HEK293 (cell line): ENCODE data around the gene RPRD1B.

Experiments used
- CTCF ChIA-PET: fragments of 350-600 bp; formaldehyde crosslinking; extraction: SDS; loops from one replicate; lab custom pipeline; 2021; ENCODE audit warnings: antibody characterized with exemption; lab: Yijun Ruan, JAX
- POLR2A ChIA-PET: fragments of 300-600 bp; formaldehyde crosslinking; extraction: SDS; loops from one replicate; lab custom pipeline; 2020; ENCODE audit warnings: antibody characterized with exemption, inconsistent platforms; lab: Yijun Ruan, JAX
- H3K27ac ChIP-seq: fragments of 200-500 bp; sonication (Bioruptor generic); 2 replicates; pipeline ENCODE4 v1.5.1; 2014; ENCODE audit warnings: low read depth, low read length, control low read depth, inconsistent platforms; ENCODE audit errors: extremely low read depth
- H3K36me3 ChIP-seq, 2 experiments: fragments of 200-500 bp in 1 of 2; sonication (Bioruptor generic) in 1 of 2; 1 replicate in 1 of 2; 2 replicates in 1 of 2; pipeline ENCODE4 v1.5.1; 2014 to 2017; ENCODE audit warnings: inconsistent platforms in 2 of 2, low read length in 2 of 2; ENCODE audit not compliant: control insufficient read depth in 2 of 2, insufficient read depth in 1 of 2
- H3K4me1 ChIP-seq: fragments of 200-500 bp; sonication (Bioruptor generic); 2 replicates; pipeline ENCODE4 v1.5.1; 2014; ENCODE audit warnings: mild to moderate bottlenecking, low read length, inconsistent platforms; ENCODE audit not compliant: control insufficient read depth, insufficient read depth
- H3K4me3 ChIP-seq: 2 replicates; pipeline ENCODE4 v1.5.1; 2011; ENCODE audit warnings: low read depth, mild to moderate bottlenecking, control low read depth, low read length, moderate library complexity
- H3K9me3 ChIP-seq: fragments of 200-500 bp; sonication (Bioruptor generic); 2 replicates; pipeline ENCODE4 v1.5.1; 2014; ENCODE audit warnings: low read depth, low read length, inconsistent platforms; ENCODE audit not compliant: control insufficient read depth, insufficient read depth
- HOXA7 ChIP-seq: sonication (generic); formaldehyde crosslinking; IDR thresholded peaks from 2 replicates; pipeline ENCODE4 v1.8.1; 2022; ENCODE audit warnings: missing genetic modification reagents, borderline replicate concordance
- MYNN ChIP-seq: fragments of 450-650 bp; formaldehyde crosslinking; IDR thresholded peaks from 2 replicates; pipeline ENCODE4 v1.5.1; 2016; ENCODE audit warnings: missing biosample characterization, missing genetic modification characterization, borderline replicate concordance
- TCF7L2 ChIP-seq: IDR thresholded peaks from 2 replicates; pipeline ENCODE4 v1.6.1; 2011; ENCODE audit warnings: low read depth, mild to moderate bottlenecking, inconsistent platforms, low read length, moderate library complexity, borderline replicate concordance
- ZEB2 ChIP-seq: fragments of 450-650 bp; formaldehyde crosslinking; IDR thresholded peaks from 2 replicates; pipeline ENCODE4 v1.5.1; 2016; ENCODE audit warnings: missing biosample characterization, missing genetic modification characterization
- ZFP3 ChIP-seq: fragments of 450-650 bp; formaldehyde crosslinking; IDR thresholded peaks from 2 replicates; pipeline ENCODE4 v1.5.1; 2016; ENCODE audit warnings: low read depth, missing biosample characterization, missing genetic modification characterization
- ZNF140 ChIP-seq: fragments of 450-650 bp; formaldehyde crosslinking; IDR thresholded peaks from 2 replicates; pipeline ENCODE4 v1.5.1; 2016; ENCODE audit warnings: missing biosample characterization, missing genetic modification characterization
- ZNF155 ChIP-seq: fragments of 450-650 bp; formaldehyde crosslinking; IDR thresholded peaks from 2 replicates; pipeline ENCODE4 v1.5.1; 2016; ENCODE audit warnings: missing biosample characterization, missing genetic modification characterization
- ZNF174 ChIP-seq: fragments of 450-650 bp; formaldehyde crosslinking; IDR thresholded peaks from 2 replicates; pipeline ENCODE4 v1.5.0; 2017; ENCODE audit warnings: missing biosample characterization, mild to moderate bottlenecking, missing genetic modification characterization
- ZNF211 ChIP-seq: fragments of 450-650 bp; formaldehyde crosslinking; IDR thresholded peaks from 2 replicates; pipeline ENCODE4 v1.5.1; 2016; ENCODE audit warnings: low read depth, missing biosample characterization, missing genetic modification characterization
- ZNF248 ChIP-seq: fragments of 450-650 bp; formaldehyde crosslinking; IDR thresholded peaks from 2 replicates; pipeline ENCODE4 v1.5.1; 2017; ENCODE audit warnings: missing biosample characterization, missing genetic modification characterization
- ZNF354C ChIP-seq: fragments of 450-650 bp; formaldehyde crosslinking; IDR thresholded peaks from 2 replicates; pipeline ENCODE4 v1.5.1; 2016; ENCODE audit warnings: missing biosample characterization, missing genetic modification characterization, low read depth, borderline replicate concordance
- ZNF48 ChIP-seq: fragments of 450-650 bp; formaldehyde crosslinking; IDR thresholded peaks from 2 replicates; pipeline ENCODE4 v1.5.1; 2016; ENCODE audit warnings: missing biosample characterization, missing genetic modification characterization
- ZNF621 ChIP-seq: fragments of 450-650 bp; formaldehyde crosslinking; IDR thresholded peaks from 2 replicates; pipeline ENCODE4 v1.5.1; 2017; ENCODE audit warnings: missing biosample characterization, missing genetic modification characterization
- ZNF677 ChIP-seq: fragments of 450-650 bp; IDR thresholded peaks from 2 replicates; pipeline ENCODE4 v1.5.0; 2018; ENCODE audit warnings: missing biosample characterization, mild to moderate bottlenecking, missing genetic modification characterization, moderate library complexity
- TF ChIP-seq, protein P1 (sequence below): fragments of 450-650 bp; formaldehyde crosslinking; IDR thresholded peaks from 2 replicates; pipeline ENCODE4 v1.5.1; 2016; ENCODE audit warnings: missing biosample characterization, missing genetic modification characterization
- TF ChIP-seq, protein P2 (sequence below): fragments of 450-650 bp; formaldehyde crosslinking; IDR thresholded peaks from 2 replicates; pipeline ENCODE4 v1.5.1; 2016; ENCODE audit warnings: missing biosample characterization, missing genetic modification characterization
- TF ChIP-seq, protein P3 (sequence below): fragments of 450-650 bp; formaldehyde crosslinking; IDR thresholded peaks from 2 replicates; pipeline ENCODE4 v1.5.1; 2016; ENCODE audit warnings: missing biosample characterization, missing genetic modification characterization
- TF ChIP-seq, protein P4 (sequence below): fragments of 450-650 bp; formaldehyde crosslinking; IDR thresholded peaks from 2 replicates; pipeline ENCODE4 v1.5.1; 2016; ENCODE audit warnings: missing biosample characterization, missing genetic modification characterization, low read depth
- TF ChIP-seq, protein P5 (sequence below): fragments of 450-650 bp; formaldehyde crosslinking; IDR thresholded peaks from 2 replicates; pipeline ENCODE4; 2016; ENCODE audit warnings: missing biosample characterization, missing genetic modification characterization
- TF ChIP-seq, protein P6 (sequence below): IDR thresholded peaks from 2 replicates; pipeline ENCODE4 v1.6.1; 2011; ENCODE audit warnings: mild to moderate bottlenecking, low read depth, low read length, borderline replicate concordance

Gene RPRD1B

DNA sequence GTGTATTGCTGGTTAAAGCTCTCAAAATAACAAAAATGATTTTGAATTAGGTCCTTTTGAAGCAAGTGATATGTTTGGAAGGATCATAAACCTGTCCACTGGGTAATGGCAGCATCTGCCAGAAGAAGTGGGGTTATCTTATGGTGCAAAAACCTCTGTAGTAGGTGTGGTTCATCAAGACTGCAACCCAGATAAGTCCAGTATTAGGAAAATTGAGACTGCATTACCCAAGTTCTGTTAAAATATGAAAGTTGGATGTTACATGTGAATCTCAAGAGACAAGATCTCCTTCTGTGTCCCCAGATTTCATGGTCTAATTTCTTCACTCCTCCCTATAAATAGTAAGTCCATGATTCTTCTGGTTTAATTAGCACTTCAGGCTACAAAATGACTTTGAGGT lies 59.4 kb downstream of the RPRD1B start:
- peaks cover 0 to 36% of the 10 kb centered on the region in 2 experiments; a peak in 1 of 3 replicates for H3K36me3 ChIP-seq
- H3K4me3 ChIP-seq: no peak overlapping the region
- no peaks in the 10 kb centered on the region for H3K4me1 ChIP-seq
- ChIA-PET POLR2A (no interaction called here), CTCF (interaction anchor here (1.2 to 2.5 kb wide), 4 partner anchors 20 to 72 kb away, joined by 3 to 9 read pairs (median 6); partner anchors contain the start of gene TGM2)
- H3K9me3 ChIP-seq: no peaks in the 10 kb centered on the region
- H3K27ac ChIP-seq: no peak overlapping the region
- TF ChIP-seq ZNF140 (tag by site-specific recombination): no peak
- TF ChIP-seq, protein P1, sequence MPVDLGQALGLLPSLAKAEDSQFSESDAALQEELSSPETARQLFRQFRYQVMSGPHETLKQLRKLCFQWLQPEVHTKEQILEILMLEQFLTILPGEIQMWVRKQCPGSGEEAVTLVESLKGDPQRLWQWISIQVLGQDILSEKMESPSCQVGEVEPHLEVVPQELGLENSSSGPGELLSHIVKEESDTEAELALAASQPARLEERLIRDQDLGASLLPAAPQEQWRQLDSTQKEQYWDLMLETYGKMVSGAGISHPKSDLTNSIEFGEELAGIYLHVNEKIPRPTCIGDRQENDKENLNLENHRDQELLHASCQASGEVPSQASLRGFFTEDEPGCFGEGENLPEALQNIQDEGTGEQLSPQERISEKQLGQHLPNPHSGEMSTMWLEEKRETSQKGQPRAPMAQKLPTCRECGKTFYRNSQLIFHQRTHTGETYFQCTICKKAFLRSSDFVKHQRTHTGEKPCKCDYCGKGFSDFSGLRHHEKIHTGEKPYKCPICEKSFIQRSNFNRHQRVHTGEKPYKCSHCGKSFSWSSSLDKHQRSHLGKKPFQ (tag by site-specific recombination): no peak
- TF ChIP-seq, protein P2, sequence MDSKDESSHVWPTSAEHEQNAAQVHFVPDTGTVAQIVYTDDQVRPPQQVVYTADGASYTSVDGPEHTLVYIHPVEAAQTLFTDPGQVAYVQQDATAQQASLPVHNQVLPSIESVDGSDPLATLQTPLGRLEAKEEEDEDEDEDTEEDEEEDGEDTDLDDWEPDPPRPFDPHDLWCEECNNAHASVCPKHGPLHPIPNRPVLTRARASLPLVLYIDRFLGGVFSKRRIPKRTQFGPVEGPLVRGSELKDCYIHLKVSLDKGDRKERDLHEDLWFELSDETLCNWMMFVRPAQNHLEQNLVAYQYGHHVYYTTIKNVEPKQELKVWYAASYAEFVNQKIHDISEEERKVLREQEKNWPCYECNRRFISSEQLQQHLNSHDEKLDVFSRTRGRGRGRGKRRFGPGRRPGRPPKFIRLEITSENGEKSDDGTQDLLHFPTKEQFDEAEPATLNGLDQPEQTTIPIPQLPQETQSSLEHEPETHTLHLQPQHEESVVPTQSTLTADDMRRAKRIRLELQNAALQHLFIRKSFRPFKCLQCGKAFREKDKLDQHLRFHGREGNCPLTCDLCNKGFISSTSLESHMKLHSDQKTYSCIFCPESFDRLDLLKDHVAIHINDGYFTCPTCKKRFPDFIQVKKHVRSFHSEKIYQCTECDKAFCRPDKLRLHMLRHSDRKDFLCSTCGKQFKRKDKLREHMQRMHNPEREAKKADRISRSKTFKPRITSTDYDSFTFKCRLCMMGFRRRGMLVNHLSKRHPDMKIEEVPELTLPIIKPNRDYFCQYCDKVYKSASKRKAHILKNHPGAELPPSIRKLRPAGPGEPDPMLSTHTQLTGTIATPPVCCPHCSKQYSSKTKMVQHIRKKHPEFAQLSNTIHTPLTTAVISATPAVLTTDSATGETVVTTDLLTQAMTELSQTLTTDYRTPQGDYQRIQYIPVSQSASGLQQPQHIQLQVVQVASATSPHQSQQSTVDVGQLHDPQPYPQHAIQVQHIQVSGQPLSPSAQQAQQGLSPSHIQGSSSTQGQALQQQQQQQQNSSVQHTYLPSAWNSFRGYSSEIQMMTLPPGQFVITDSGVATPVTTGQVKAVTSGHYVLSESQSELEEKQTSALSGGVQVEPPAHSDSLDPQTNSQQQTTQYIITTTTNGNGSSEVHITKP (tag by site-specific recombination): peak; percentile 42
- TF ChIP-seq ZNF174 (tag by site-specific recombination): no peak

DNA sequence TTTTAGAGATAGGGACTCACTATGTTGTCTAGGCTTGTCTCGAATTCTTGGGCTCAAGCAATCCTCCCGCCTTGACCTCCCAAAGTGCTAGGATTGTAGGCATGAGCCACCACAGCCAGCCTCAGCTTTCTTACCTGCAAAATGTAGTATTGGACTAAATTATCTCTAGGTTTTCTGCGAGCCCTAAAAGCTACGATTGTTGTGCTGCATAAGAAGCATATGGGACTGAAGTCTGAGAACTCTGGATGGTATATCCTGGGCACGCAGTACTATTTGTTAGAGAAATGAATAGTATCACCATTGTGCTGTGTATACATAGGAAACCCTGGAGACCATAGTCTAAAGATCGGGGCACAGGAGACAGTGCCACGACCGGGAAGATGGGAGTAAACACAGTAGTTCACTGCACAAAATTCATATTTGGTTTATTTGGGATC lies 60.1 kb downstream of the RPRD1B start:
- no peaks in the 10 kb centered on the region for H3K9me3 ChIP-seq
- peaks cover 0 to 28% of the 10 kb centered on the region in 2 experiments; a peak in 1 of 3 replicates for H3K36me3 ChIP-seq
- TF ChIP-seq ZNF155 (tag by site-specific recombination) (no peak), ZNF621 (tag by site-specific recombination) (no peak), ZNF677 (tag by site-specific recombination) (no peak)
- H3K4me1 ChIP-seq: no peaks in the 10 kb centered on the region
- CTCF ChIA-PET: interaction anchor here (0.6 to 1.9 kb wide), 5 partner anchors 19 to 71 kb away, joined by 3 to 7 read pairs (median 6); partner anchors contain the start of gene TGM2
- no peak overlapping the region for H3K27ac ChIP-seq
- POLR2A ChIA-PET: no interaction called here
- H3K4me3 ChIP-seq: no peak overlapping the region

DNA sequence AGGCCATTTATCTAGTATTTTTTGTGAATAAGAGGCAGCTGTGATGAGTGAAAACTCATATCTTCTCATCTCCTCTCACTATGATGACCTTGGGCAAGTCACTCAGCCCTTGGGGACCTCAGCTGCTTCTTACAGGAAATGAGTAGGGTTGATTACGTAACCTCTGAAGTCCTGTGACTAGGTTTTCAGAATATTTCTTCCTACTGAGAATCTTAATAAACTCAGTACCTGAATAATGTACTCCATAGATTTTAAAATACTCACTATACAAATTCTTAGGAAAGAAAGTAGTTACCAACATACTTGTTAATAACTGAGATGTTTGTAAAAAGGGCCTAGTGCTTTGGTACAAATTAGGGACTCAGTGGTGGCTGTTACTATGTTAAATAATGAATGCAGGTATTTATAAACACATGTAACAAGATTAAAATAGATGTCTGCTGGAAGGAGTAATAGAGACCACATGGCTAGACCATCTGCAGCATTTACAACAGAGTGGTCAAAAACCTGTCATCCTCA lies 60.9 kb downstream of the RPRD1B start:
- no peak overlapping the region for H3K27ac ChIP-seq
- peaks cover 0 to 20% of the 10 kb centered on the region in 2 experiments; a peak in 1 of 3 replicates for H3K36me3 ChIP-seq
- no peaks in the 10 kb centered on the region for H3K4me1 ChIP-seq
- H3K4me3 ChIP-seq: no peak overlapping the region
- H3K9me3 ChIP-seq: no peaks in the 10 kb centered on the region
- POLR2A ChIA-PET: no interaction called here
- CTCF ChIA-PET: interaction anchor here (1.5 to 1.9 kb wide), 3 partner anchors 19 to 37 kb away, joined by 3 to 7 read pairs (median 4); no protein-coding TSS in a partner anchor
- TF ChIP-seq ZEB2 (tag by site-specific recombination) (no peak), TCF7L2 (no peak), ZNF354C (tag by site-specific recombination) (no peak), ZNF211 (tag by site-specific recombination) (no peak), HOXA7 (CRISPR knock-in tag) (no peak), ZNF248 (tag by site-specific recombination) (no peak), ZNF48 (no peak), ZNF174 (tag by site-specific recombination) (no peak), MYNN (tag by site-specific recombination) (no peak), ZFP3 (no peak)
- TF ChIP-seq, protein P3, sequence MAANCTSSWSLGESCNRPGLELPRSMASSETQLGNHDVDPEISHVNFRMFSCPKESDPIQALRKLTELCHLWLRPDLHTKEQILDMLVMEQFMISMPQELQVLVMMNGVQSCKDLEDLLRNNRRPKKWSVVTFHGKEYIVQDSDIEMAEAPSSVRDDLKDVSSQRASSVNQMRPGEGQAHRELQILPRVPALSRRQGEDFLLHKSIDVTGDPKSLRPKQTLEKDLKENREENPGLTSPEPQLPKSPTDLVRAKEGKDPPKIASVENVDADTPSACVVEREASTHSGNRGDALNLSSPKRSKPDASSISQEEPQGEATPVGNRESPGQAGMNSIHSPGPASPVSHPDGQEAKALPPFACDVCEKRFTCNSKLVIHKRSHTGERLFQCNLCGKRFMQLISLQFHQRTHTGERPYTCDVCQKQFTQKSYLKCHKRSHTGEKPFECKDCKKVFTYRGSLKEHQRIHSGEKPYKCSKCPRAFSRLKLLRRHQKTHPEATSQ (tag by site-specific recombination): no peak
- TF ChIP-seq, protein P4, sequence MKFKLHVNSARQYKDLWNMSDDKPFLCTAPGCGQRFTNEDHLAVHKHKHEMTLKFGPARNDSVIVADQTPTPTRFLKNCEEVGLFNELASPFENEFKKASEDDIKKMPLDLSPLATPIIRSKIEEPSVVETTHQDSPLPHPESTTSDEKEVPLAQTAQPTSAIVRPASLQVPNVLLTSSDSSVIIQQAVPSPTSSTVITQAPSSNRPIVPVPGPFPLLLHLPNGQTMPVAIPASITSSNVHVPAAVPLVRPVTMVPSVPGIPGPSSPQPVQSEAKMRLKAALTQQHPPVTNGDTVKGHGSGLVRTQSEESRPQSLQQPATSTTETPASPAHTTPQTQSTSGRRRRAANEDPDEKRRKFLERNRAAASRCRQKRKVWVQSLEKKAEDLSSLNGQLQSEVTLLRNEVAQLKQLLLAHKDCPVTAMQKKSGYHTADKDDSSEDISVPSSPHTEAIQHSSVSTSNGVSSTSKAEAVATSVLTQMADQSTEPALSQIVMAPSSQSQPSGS (tag by site-specific recombination): no peak
- TF ChIP-seq, protein P5, sequence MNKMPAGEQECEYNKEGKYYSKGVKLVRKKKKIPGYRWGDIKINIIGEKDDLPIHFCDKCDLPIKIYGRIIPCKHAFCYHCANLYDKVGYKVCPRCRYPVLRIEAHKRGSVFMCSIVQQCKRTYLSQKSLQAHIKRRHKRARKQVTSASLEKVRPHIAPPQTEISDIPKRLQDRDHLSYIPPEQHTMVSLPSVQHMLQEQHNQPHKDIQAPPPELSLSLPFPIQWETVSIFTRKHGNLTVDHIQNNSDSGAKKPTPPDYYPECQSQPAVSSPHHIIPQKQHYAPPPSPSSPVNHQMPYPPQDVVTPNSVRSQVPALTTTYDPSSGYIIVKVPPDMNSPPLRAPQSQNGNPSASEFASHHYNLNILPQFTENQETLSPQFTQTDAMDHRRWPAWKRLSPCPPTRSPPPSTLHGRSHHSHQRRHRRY (tag by site-specific recombination): no peak
- TF ChIP-seq, protein P6, sequence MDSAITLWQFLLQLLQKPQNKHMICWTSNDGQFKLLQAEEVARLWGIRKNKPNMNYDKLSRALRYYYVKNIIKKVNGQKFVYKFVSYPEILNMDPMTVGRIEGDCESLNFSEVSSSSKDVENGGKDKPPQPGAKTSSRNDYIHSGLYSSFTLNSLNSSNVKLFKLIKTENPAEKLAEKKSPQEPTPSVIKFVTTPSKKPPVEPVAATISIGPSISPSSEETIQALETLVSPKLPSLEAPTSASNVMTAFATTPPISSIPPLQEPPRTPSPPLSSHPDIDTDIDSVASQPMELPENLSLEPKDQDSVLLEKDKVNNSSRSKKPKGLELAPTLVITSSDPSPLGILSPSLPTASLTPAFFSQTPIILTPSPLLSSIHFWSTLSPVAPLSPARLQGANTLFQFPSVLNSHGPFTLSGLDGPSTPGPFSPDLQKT: no peak
